Measurements from ENCODE around the gene LRRC72.

- no peak for TF ChIP-seq CTCF (IDR thresholded peaks at IDR 0.05)
- no peak for TF ChIP-seq POLR2A (IDR thresholded peaks at IDR 0.05)
Measured at GRCh38 chr7:16554518-16555236, 28.1 kb downstream of the LRRC72 start.
